ENCODE measurements around the gene NKAIN4.

- TF ChIP-seq CREB1 (IDR thresholded peaks at IDR 0.05; ENCODE audit: low read depth), result no peak
- no peak for TF ChIP-seq TAF1 (IDR thresholded peaks at IDR 0.05; ENCODE audit: low read depth)
- no peak for TF ChIP-seq EP300 (IDR thresholded peaks at IDR 0.05; ENCODE audit: borderline replicate concordance)
- TF ChIP-seq EGR1 (IDR thresholded peaks at IDR 0.05), result no peak
- no peak for TF ChIP-seq CEBPB (IDR thresholded peaks at IDR 0.05)
- TF ChIP-seq FOXM1 (IDR thresholded peaks at IDR 0.05; ENCODE audit: borderline replicate concordance, low read depth), result no peak
- TF ChIP-seq ZBTB7A (IDR thresholded peaks at IDR 0.05; ENCODE audit: low read depth), result no peak
- TF ChIP-seq YY1 (IDR thresholded peaks at IDR 0.05; ENCODE audit: low read depth), result no peak
- no peak for TF ChIP-seq NFIC (IDR thresholded peaks at IDR 0.05)
These were observed 29.3 kb upstream of the NKAIN4 start for GRCh38 chr20:63283397-63284082.
